NCI-H748 treated with DMSO at 0.1 percent for 48 hours (cell line): Measurements from ENCODE around the gene GSTA1.
"Not testable (repeated sequence)": the region's sequence is repeated elsewhere in the genome, so short reads cannot be mapped to it uniquely, and the experiment has no call there.

Experiments
- DNase-seq: peaks from one replicate; lab custom pipeline; 2025; lab: John Stamatoyannopoulos, UW

Gene GSTA1

GRCh38 chr6:52803668-52804255 is at the start of gene GSTA1:
Gene GSTA1 (minus strand): TSS chr6:52803816. CDS start chr6:52799267, 4,549 bp downstream.
- DNase-seq: not testable (repeated sequence)

- no peak for DNase-seq
Measured at GRCh38 chr6:52849137-52849536, 45.5 kb upstream of the GSTA1 start.

- DNase-seq: no peak
Measured at GRCh38 chr6:52846002-52846401, 42.4 kb upstream of the GSTA1 start.

GRCh38 chr6:52843605-52844004 is 40.0 kb upstream of the GSTA1 start:
- DNase-seq: no peak

GRCh38 chr6:52840763-52841585 is 37.4 kb upstream of the GSTA1 start, which contains the start of gene GSTA5:
Gene GSTA5 (minus strand): TSS chr6:52840813.
- no peak for DNase-seq

GRCh38 chr6:52839124-52840055 is 35.8 kb upstream of the GSTA1 start:
- no peak for DNase-seq

- no peak for DNase-seq
Measured at GRCh38 chr6:52834481-52834880, 30.9 kb upstream of the GSTA1 start.

GRCh38 chr6:52830869-52831268 is 27.3 kb upstream of the GSTA1 start:
- not testable (repeated sequence) for DNase-seq

- DNase-seq: no peak
Measured at GRCh38 chr6:52829046-52829817, 25.6 kb upstream of the GSTA1 start.

- DNase-seq: not testable (repeated sequence)
Measured at GRCh38 chr6:52828621-52829020, 25.0 kb upstream of the GSTA1 start.

- DNase-seq: not testable (repeated sequence)
Measured at GRCh38 chr6:52827073-52827783, 23.6 kb upstream of the GSTA1 start.

- no peak for DNase-seq
Measured at GRCh38 chr6:52826513-52826912, 22.9 kb upstream of the GSTA1 start.

GRCh38 chr6:52825900-52826459 is 22.4 kb upstream of the GSTA1 start:
- DNase-seq: not testable (repeated sequence)

GRCh38 chr6:52825270-52825793 is 21.7 kb upstream of the GSTA1 start:
- DNase-seq: not testable (repeated sequence)

- no peak for DNase-seq
Measured at GRCh38 chr6:52821842-52822241, 18.2 kb upstream of the GSTA1 start.

- no peak for DNase-seq
Measured at GRCh38 chr6:52820198-52820597, 16.6 kb upstream of the GSTA1 start.

GRCh38 chr6:52815167-52816092 is 11.8 kb upstream of the GSTA1 start:
- DNase-seq: peak; percentile 47

GRCh38 chr6:52814545-52814944 is 10.9 kb upstream of the GSTA1 start:
- DNase-seq: not testable (repeated sequence)

- DNase-seq: not testable (repeated sequence)
Measured at GRCh38 chr6:52809777-52810176, 6.2 kb upstream of the GSTA1 start.
